Fibroblast of skin of right biceps (primary cell): ENCODE measurements around the gene COX6B2.
A peak's percentile ranks its signal among the peaks of the same experiment; 100 is the strongest.
"Not testable (repeated sequence)": the region's sequence is repeated elsewhere in the genome, so short reads cannot be mapped to it uniquely, and the experiment has no call there.

Source experiments
- DNase-seq: peaks from one replicate; pipeline ENCODE4 v3.0.0-alpha.2; 2013

Gene COX6B2

DNA sequence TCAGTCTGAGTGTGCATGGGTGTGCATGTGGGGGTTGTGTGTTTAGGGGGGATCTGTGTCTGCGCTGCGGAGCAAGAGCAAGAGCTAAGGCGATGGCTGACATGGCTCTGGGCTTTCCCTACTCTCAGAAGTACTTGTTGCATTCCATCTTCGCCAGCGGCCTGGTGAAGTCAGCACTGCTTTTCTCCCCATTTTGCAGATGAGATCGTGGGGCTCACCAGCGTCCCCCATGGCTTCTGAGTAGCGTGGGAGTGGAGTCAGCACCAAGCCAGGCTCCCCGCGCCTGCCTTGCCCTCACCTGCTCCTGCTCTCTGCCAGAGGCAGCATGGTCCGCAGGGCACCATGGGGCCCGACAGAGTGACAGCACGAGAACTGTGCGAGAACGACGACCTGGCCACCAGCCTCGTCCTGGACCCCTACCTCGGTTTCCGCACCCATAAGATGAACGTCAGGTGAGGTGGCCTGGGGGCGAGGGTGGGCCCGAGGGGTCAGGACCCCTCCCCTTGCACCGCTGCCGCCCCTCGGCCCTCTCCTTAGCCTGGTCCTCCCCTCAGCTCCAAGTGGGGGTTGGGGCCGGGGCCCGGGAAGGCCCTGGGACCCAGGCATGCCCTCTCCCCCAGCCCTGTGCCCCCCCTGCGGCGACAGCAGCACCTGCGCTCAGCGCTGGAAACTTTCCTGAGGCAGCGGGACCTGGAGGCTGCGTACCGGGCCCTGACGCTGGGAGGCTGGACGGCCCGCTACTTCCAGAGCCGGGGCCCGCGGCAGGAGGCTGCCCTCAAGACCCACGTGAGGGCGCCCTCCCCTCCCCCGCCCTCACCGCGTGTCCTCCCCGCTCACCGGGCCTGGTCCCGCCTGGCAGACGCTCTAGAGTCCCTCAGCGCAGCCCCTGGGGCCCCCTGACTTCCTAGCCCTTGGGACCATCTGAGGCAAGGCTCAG is 12.7 kb downstream of the COX6B2 start:
- DNase-seq: no peak

DNA sequence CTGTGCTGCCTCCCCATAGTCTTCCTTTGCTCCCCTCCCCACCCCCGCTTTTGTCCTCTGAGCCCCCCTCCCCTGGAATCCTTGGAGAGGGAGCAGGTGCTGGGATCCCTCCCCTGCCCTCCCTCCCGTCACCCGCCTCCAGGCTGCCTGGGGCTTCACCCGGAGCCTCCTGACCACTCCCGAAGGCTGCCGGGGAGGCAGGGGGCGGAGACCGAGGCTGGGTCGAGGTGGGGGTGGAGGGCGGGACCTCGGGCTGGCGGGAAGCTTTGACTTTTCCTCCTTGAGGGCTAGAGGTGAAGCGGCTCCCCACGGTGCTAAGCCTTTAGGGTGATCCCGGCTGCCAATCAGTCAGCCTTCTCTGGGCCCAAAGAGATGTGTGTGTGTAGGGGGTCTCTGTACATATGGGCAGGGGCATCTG is 13.3 kb downstream of the COX6B2 start:
- peak; percentile 57 for DNase-seq

GRCh38 chr19:55340784-55341147 is 13.8 kb downstream of the COX6B2 start:
- no peak for DNase-seq

- DNase-seq: no peak
These were observed 14.4 kb downstream of the COX6B2 start for GRCh38 chr19:55339889-55340783.

DNA sequence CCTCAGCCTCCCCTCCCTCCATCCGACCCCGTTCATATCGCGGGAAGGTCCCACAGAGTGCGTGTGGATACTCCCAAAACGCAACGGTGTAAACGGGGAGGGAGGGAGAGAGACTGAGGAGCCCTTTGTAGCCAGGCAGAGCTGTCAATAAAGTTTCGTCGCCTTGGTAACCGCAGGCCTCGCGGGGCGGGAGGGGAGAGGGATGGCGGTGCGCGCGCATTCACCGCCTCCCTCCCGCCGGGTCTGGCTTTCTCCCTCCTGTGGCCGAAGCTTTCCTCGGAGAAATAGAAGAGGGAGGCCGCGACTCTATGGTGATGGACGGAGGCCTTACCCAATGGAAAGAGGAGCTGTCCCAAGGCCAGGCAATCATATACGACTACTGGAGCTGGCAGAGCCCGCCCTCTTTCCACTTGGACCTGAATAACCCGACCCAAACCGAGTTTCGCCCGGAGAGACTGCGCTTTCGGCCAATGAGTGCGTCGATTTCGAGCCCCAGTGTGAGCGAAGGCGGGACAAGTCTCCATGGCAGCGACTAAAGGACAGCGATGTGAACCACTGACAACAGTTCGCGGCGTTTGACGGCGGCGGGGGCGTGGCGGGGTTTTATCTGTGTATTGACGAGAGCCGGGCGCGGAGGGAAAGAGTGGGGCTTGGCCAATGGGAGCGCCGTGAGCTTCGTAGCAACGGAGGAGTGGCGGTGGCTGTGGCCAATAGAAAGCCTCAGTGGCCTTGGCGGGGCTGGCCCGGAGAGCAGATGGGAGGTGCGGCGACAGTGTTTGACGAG is 15.2 kb downstream of the COX6B2 start, which contains the start of gene KMT5C:
Gene KMT5C (plus strand): TSS at position 772 of the 784 bp plus-strand sequence. CDS start 2,061 bp downstream, outside the sequence.
- peak; percentile 100 for DNase-seq

GRCh38 chr19:55336101-55336500 is 18.4 kb downstream of the COX6B2 start:
- peak; percentile 33 for DNase-seq

DNA sequence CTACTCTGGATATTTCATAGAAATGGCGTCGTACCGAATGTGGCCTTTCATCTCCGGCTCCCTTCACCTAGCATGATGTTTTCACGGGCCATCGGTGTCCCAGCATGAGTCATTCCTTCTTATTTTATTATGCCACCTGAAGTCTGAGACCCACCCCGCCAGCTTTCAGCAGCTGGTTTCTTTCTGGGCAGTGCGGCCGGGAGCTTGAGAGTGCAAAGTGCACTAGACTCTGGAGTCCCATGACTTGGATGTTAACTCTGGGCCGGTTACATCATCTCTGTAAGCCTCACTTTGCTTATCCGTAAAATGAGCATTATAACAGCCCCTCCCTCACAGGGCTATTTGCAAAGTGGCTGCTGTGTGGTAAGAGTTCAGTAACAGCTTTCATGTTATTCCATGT is 20.6 kb downstream of the COX6B2 start:
- DNase-seq: no peak

- DNase-seq: peak; percentile 52
These were observed 24.7 kb downstream of the COX6B2 start for GRCh38 chr19:55329791-55330190.

- not testable (repeated sequence) for DNase-seq
These were observed 25.7 kb downstream of the COX6B2 start for GRCh38 chr19:55328774-55329318.

DNA sequence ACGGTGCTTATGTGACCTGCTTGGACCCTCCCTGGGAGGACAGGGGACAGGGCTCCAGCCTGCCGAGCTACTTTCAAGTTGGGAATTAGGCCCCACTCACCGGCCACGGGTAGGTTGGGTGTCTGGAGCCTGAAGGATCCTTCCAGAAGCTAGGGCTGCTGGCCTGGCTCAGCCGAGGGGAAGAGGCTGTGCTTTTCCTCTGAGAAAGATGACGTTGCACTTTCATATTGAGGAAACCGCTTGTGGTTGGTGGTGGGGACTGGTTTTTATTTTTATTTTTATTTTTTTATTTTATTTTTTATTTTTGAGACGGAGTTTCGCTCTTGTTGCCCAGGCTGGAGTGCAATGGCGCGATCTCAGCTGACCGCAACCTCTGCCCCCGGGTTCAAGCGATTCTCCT is 29.3 kb downstream of the COX6B2 start, which contains the start of gene TMEM150B:
Gene TMEM150B (minus strand): TSS at position 170 of the 400 bp plus-strand sequence. CDS start 4,305 bp downstream, outside the sequence.
- no peak for DNase-seq

DNA sequence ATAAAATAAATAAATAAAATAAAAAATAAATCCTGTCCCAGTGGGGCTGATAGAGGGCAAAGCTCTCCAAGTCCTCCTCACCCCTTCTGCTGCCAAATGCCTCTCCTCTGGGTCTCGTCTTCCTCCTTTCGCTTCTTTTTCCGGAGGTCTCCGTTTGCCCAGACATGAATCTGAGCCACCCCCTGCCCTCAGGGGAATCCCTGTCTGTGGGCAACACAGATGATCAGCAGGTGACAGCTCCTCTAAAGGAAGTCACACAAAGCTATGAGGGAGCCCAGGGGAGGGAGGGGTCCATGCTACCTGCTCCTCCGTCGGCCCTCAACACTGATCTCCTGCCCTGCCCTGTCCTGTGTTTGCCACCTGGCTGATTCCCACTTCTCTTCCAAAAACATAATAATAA is 29.9 kb downstream of the COX6B2 start:
- no peak for DNase-seq

GRCh38 chr19:55322204-55322885 is 32.2 kb downstream of the COX6B2 start:
- DNase-seq: no peak

DNA sequence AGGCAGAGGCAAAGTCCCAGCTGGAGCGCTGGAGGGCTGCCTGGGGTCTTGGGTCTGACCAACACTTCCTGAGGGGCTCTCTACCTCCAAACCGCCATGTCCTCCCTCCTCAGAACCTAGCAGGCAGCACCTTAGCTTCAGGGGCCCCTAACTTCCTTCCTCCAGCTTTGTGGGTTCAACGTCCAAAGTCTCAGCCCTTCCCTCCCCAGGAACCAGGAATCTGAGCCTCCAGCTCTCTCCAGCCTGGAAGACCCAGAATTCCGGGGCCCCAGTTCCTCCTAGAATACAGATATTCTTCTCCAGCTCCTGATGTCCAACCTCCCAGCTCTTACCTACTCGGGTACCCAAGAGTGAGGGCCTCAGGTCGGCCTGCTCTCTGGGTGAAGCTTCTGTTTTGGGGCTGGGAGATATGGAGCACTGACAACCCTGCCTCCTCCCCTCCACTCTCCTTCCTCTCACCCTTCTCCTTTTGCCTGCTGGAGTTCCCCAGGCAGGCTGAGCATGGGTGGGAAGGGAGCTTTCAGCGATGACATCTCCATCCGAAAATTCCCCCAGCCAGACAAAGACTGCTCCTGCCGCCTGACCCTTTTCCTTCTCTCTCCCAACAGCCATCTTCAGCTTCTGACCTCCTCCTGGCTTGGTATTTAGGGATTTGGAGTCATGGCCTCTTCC is 32.9 kb downstream of the COX6B2 start:
- DNase-seq: no peak

- DNase-seq: no peak
These were observed 33.6 kb downstream of the COX6B2 start for GRCh38 chr19:55320844-55321419.

GRCh38 chr19:55319785-55320184 is 34.7 kb downstream of the COX6B2 start:
- DNase-seq: peak; percentile 33

- DNase-seq: no peak
These were observed 37.9 kb downstream of the COX6B2 start for GRCh38 chr19:55316646-55317045.

DNA sequence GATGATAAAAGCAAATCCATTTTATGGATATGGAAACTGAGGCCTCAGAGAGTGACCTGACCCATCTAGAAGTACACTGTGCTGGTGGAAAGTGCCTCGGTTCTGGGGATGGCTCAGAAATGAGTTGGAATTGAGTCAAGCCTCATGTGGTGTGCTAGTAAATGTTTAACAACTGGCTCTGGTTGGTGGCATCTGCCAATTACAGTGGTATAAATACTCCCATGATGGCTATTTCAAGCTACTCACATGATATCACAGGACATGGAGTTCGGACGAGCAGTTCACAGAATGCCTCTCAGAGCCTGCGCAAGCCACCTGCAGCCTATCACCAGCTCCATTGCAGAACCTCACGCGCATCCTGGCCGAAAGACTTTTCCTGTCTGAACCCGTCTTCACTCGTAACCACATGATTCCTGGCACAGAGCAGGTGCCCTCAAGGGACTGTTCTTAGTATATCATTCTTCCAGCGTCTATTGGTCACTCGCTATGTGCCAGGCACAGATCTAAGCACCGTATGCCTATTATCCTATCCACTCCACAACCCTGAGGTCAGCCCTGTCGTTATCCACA is 38.5 kb downstream of the COX6B2 start:
- no peak for DNase-seq

GRCh38 chr19:55314396-55314795 is 40.1 kb downstream of the COX6B2 start:
- no peak for DNase-seq

- DNase-seq: no peak
These were observed 41.7 kb downstream of the COX6B2 start for GRCh38 chr19:55312621-55313512.
